SK-MEL-5 (cell line): ENCODE measurements around the gene SCARB1. TPM values are rescaled to one million over a fixed set of nuclear protein-coding genes. Genes with fewer than 3 reads are reported as not detected.

Source experiments
- DNase-seq: peaks from one replicate; pipeline ENCODE4 v3.0.0-alpha.2; 2016; ENCODE audit warnings: low read depth, low spot score
- in situ Hi-C: cut with HindIII; loops from 2 replicates; pipeline ENCODE4 v1.10.0; 2016; ENCODE audit warnings: low sequenced_read_pairs, high pct_unique_total_duplicates, low pct_unique_long_range_greater_than_20kb
- total RNA-seq: library from RNA; depleted of rRNA; stranded (reverse); fragments of >200 nt; shearing (Covaris generic); gene quantifications from 2 replicates; pipeline ENCODE4 v1.2.3, GENCODE V29; 2014

The SCARB1 gene
- total RNA-seq, 1 experiment from 2014 or later = 193 TPM

GRCh38 chr12:124835656-124836410 lies 27.8 kb downstream of the SCARB1 start:
- DNase-seq = no peak
- in situ Hi-C loops = no loop called here

- in situ Hi-C loops = no loop called here
- DNase-seq = no peak
Measured at GRCh38 chr12:124834822-124835221, 28.8 kb downstream of the SCARB1 start.

- DNase-seq = no peak
- in situ Hi-C loops = no loop called here
Measured at GRCh38 chr12:124833693-124834122, 30.0 kb downstream of the SCARB1 start.

- in situ Hi-C loops = no loop called here
Measured at GRCh38 chr12:124832856-124833255, 30.8 kb downstream of the SCARB1 start.

GRCh38 chr12:124831590-124831989 lies 32.1 kb downstream of the SCARB1 start:
- DNase-seq = no peak
- in situ Hi-C loops = no loop called here

More at GRCh38 chr12:124832856-124833255, 30.8 kb downstream of the SCARB1 start:
- no peak for DNase-seq

GRCh38 chr12:124830306-124830705 lies 33.4 kb downstream of the SCARB1 start:
- in situ Hi-C loops = no loop called here
- no peak for DNase-seq

- in situ Hi-C loops = no loop called here
- DNase-seq = peak; percentile 29
Measured at GRCh38 chr12:124829708-124830304, 33.9 kb downstream of the SCARB1 start.

GRCh38 chr12:124829008-124829707 lies 34.5 kb downstream of the SCARB1 start:
- in situ Hi-C loops = no loop called here
- DNase-seq = peak; percentile 49

- in situ Hi-C loops = no loop called here
- DNase-seq = no peak
Measured at GRCh38 chr12:124828264-124829007, 35.2 kb downstream of the SCARB1 start.

- DNase-seq = no peak
- in situ Hi-C loops = no loop called here
Measured at GRCh38 chr12:124827588-124828184, 36.0 kb downstream of the SCARB1 start.

GRCh38 chr12:124824195-124824594 lies 39.5 kb downstream of the SCARB1 start:
- in situ Hi-C loops = no loop called here
- peak; percentile 13 for DNase-seq

- in situ Hi-C loops = no loop called here
- DNase-seq = no peak
Measured at GRCh38 chr12:124823272-124823970, 40.2 kb downstream of the SCARB1 start.

GRCh38 chr12:124822218-124822617 lies 41.4 kb downstream of the SCARB1 start:
- in situ Hi-C loops = no loop called here
- no peak for DNase-seq

- DNase-seq = peak; percentile 11
- in situ Hi-C loops = no loop called here
Measured at GRCh38 chr12:124821252-124822200, 42.1 kb downstream of the SCARB1 start.

- no peak for DNase-seq
- in situ Hi-C loops = no loop called here
Measured at GRCh38 chr12:124820199-124820598, 43.5 kb downstream of the SCARB1 start.

GRCh38 chr12:124819525-124819924 lies 44.1 kb downstream of the SCARB1 start:
- in situ Hi-C loops = no loop called here
- no peak for DNase-seq
